Limb (tissue), 2 donors: ENCODE measurements around the gene IDH2.
"Not testable (repeated sequence)": the region's sequence is repeated elsewhere in the genome, so short reads cannot be mapped to it uniquely, and the experiment has no call there.

Source experiments
- DNase-seq, 2 donors: peaks; one replicate each; pipeline ENCODE4 v3.0.0-alpha.2; 2016; ENCODE audit errors: extremely low spot score in 2 of 2

Gene IDH2

DNA sequence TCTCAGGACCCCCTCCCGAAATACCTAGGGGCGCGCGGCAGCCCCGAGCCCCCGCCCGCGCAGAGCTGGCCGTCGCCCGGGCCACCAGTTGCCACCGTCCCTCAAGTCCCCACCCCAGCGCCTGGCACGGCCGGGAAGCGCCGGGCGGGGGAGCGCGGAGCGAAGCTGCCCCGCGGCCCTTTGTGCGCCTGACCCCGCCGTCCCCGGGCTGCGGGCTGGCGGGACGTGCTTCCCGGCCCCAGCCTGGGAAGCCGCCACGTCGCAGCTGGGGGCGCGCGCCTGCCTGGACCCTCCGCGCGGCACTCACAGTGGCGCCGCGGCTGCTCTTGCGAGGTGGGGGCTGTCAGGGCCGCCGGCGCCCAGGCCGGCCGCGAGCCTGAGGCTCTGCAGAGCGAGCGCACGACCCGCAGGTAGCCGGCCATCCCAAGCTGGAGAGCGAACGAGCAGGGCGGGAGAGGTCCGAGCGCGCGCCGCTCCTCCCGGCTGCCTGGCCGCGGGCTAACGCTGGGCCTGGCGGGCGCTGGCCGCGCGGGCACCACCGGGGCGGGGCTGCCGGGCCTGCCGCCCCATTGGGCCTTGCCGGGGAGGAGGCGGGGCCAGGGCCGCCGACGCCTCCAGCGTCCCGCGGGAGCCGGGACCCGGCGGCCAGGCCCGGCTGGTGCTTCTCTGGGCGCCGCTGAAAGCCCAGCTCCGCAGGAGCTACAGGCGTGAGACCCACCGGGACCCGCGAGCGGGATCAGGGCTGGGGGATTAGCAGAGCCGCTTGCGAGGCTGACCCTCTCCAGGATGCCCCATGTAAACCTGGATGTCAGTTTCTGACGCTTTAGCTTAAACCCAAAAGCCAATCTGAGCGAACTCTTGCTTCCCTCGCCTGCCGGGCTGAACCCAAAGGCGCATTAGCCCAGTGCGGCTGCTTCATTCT lies at the start of gene IDH2:
Gene IDH2 (minus strand): TSS at position 500 of the 922 bp plus-strand sequence. CDS start 78 bp downstream, at position 422.
- peak; percentile 78 to 88 for DNase-seq

DNA sequence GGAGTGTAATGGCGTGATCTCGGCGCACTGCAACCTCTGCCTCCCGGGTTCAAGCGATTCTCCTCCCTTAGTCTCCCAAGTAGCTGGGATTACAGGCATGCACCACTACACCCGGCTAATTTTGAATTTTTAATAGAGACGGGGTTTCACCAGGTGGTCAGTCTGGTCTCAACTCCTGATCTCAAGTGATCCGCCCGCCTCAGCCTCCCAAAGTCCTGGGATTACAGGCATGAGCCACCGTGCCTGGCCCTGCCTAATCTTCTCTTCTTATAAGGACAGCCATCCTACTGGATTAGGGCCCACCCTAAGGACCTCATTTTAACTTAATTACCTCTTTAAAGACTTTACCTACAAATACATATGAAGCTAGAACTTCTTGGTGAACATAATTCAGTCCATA lies 48.3 kb upstream of the IDH2 start:
- DNase-seq = not testable (repeated sequence)

DNA sequence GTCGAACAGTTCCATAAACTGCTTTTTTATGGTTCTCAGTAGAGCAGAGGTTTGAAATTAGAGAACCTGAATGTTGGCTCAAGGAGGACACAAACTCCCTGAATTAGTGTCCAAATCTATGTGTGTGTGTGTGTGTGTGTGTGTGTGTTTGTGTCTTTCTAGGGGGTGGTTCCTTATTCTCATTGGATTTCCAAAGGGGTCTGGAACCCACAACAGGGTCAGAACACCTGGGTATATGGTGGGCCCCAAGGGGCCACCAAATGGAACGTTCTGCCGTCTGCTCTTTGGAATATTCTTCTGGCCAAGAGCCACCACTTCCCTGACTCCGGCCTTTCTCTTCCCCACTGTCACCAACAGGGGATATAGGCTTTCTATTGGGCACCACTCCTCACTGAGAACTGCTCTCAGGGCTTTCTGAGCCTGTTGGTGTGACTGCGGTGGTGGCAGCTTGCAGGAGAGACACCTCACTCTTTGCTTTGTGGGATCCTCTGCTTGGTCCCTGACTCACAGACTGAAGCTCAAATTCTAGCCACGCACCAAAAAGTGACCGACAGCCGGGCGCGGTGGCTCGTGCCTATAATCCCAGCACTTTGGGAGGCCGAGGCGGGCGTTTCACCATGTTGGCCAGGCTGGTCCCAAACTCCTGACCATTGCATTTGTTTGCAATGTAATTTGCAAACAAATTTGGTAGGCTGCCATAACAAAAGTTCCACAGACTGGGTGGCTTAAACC lies 47.5 kb upstream of the IDH2 start:
- DNase-seq = no peak

- not testable (repeated sequence) for DNase-seq
Measured at GRCh38 chr15:90146198-90146761, 44.0 kb upstream of the IDH2 start.

GRCh38 chr15:90145761-90146160 lies 43.5 kb upstream of the IDH2 start:
- no peak for DNase-seq

DNA sequence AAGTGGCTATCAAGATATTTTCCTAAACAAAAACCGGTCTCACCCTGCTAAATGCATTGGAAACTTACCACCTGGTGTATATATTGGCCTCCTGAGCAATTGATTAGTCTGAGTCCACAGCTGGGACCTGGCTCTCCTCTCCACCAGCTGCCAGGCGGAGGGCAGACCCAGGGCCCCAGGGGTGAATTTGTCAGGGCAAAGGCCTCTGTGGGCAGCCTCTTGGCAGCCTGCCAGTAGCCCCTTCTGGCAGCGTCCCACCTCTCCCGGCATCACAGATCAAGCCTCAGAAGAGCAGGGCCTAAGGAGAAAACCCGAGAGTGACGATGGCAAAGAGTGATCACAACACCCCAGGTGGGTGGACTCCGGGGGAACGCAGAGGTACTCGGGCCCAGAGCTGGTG lies 43.0 kb upstream of the IDH2 start:
- DNase-seq = peak in 1 of 2 donors; percentile 63

DNA sequence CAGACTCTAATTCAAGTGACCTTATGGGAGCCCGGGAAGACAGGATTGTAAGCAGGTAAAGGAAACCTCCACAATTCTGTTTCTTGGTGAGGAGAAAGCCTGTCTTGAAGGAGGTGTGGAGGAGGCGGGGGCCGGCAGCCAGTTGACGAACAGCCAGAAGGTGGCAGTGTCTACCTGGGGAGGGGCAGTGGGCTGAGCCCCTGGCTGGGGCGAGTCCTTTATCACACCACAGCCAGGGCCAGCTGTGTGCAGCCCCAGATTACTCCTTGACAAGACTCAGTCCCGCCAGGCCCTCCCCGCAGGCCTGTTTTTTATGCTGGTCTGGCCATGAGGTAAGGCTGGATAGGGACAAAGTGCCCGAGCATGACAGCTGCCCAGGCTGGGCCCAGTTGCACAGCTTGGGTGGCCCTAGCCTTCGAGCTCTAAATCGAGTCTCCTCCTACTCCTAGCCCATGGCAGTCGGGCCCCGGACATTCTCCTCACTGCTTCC lies 40.9 kb upstream of the IDH2 start:
- peak; percentile 44 to 79 for DNase-seq

DNA sequence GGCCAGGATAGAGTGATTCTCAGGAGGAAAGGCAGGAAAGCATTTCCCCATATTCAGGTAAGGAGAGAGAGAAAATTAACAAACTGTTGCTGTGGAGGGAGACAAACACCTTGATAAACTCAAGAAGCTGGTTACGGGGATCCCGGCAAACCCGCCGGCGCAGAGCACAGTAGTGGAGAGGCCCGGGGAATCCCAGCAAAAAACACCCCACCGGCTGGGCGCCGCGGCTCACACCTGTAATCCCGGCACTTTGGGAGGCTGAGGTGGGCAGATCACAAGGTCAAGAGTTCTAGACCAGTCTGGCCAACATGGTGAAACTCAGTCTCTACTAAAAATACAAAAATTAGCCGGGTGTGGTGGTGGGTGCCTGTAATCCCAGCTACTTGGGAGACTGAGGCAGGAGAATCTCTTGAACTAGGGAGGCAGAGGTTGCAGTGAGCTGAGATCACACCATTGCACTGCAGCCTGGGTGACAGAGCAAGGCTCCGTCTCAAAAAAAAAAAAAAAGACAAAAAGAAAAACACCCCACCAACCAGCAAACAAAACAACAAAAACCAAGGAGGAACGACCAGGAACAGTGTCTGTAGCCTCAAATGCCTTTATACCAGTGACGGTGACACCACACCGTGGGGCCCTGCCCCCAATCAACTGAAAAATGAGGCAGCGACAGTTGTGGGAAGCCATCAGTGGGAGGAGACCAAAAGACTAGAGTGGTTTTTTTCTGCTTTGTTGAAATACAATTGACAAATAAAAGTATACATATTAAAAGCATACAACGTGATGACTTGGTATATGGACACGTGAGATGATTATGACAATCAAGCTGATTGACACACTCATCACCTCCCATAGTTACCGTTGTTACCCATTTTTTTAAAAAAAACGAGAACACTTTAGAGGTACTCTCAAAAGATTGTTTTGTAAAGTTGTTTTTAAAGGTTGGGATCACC lies 40.2 kb upstream of the IDH2 start:
- no peak for DNase-seq

- no peak for DNase-seq
Measured at GRCh38 chr15:90141646-90142045, 39.4 kb upstream of the IDH2 start.

DNA sequence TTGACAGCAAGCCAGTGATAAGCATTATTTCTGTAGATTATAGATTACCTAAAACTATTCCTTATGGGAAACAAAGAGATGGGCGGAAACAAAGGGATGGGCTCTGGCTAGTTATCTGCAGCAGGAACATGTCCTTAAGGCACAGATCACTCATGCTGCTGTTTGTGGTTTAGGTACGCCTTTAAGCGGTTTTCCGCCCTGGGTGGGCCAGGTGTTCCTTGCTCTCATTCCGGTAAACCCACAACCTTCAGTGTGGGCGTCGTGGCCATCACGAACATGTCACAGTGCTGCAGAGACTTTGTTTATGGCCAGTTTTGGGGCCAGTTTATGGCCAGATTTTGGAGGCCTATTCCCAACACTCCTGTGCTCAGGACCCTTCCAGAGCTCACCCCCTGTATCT lies 37.3 kb upstream of the IDH2 start:
- not testable (repeated sequence) for DNase-seq

DNA sequence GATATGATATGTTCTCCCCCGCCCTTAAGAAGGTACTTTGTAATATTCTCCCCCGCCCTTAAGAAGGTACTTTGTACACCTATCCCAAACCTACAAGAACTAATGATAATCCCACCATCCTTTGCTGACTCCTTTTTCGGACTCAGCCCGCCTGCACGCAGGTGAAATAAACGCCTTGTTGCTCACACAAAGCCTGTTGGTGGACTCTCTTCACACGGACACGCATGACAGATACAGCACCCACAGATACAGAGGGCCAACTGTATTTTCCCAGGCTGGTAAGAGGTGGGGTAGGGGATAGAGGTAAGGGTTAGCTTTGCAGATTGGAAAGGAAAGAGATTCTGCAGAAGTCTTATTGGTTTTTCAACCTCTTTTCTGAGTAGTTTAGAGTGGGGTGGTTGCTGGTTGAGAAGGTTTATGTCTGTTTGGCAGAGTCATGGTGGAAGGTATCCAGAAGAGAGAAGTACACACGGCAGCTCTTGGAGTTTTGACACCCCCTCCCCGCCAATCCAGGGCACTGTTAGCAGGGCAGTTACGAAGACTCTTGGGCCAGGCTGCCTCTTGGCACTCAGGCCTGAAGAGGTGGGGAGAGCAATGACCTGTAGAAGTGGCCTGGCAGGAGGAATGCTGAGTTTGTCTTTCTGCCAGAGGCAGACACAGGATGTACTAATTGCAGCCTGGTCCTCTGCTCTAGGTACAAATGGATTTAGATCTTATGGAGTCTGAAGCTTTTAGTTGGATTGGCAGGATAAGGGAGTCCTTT lies 36.0 kb upstream of the IDH2 start:
- no peak for DNase-seq

- DNase-seq = no peak
Measured at GRCh38 chr15:90132437-90132836, 30.2 kb upstream of the IDH2 start.

DNA sequence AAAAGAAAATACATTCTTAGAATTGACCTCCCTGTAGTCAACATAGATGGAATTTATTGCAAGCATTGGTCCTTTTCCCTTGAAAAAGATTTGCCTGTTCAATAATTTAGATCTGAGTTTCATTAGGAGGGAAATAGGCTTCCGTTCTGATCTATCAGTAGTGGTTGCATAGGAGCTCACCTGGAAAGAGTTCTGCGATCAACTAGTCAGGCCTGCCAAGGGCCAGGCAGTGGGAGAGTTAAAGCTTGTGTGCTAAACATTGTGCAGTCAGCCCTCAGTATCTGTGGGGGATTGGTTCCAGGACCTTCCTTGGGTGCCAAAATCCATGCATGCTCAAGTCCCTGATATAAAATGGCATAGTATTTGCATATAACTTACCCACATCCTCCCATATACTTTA lies 29.6 kb upstream of the IDH2 start:
- DNase-seq = no peak

DNA sequence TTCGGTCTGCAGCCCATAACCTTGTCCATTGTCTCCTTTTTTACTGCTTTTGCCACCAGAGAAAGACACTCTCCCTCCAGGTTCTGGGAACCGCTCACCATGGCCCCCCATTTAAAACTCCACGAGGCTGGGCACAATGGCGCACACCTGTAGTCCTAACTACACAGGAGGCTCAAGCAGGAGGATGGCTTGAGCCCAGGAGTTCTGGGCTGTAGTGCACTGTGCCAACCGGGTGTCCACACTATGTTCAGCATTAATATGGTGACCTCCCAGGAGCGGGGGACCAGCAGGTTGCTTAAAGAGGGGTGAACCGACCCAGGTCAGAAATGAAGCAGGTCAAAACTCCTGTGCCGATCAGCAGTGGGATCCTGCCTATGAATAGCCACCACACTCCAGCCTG lies 28.0 kb upstream of the IDH2 start:
- DNase-seq = no peak

DNA sequence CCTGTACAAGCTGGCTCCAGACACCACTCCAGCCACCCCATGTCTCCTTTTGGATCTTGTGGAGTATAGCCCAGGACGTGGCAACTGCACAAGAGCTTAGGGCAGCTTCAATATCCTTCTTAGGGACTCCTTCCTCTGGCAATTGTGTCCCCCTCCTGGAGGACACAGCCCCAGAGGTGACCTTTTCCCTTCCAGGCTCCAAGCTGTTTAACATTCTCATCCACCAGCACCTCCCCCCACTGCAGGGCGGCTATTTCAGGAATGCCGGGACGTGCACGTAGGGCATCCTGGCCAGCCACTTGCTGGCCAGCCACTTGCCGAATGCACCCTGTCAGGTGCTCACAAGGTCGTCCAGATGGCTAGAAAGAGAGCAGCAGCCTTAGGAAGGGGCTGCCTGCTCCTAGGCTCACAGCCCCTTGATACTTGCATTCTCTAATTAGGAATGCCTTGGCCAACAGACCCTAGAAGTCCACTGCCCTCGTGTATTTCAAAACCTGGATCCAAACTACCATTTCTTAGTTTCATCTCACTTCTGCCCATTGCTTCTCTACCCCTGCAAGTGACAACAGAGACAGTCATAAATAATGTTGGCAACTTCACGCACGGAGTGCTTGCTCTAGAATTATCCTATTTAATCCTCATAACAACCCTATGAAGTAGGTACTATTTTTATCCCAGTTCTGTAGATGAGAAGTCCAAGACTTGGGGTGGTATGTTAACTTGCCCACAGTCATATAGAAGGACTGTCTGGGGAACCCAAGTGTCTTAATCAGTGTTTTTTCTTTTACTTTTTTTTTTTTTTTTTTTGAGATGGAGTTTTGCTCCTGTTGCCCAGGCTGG lies 24.5 kb upstream of the IDH2 start:
- no peak for DNase-seq

DNA sequence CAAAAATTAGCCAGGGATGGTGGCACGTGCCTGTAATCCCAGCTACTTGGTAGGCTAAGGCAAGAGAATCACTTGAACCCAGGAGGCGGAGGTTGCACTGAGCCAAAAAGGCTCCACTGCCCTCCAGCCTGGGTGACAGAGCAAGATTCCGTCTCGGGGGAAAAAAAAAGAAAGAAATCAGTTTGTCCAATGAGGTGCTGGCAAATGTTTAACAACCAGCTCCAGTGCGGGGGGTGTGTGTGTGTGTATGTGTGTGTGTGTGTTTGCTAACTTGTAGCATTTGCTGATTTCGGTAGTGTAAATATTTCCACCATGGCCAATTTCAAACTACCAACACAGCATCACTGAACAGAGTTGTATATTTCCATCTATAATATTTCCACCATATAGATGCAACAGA lies 23.8 kb upstream of the IDH2 start:
- DNase-seq = no peak

DNA sequence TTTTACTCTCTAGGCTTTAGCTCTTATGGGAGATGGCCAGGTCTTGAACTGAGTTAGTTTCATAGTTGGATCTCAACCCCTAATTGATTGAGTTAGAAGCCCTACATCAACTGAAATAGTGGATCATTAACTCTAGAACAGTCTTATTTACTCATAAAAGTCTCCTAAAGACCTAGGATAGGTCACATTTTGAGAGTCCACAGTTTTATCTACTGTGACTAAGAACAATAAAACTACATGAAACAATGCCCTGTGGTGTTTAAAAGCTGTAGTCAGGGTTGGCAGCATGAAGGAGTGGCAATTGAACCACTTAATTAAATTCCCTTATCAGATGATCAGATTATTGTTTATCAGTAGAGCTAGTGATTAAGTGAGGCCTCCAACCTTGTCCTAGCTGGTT lies 22.2 kb upstream of the IDH2 start:
- no peak for DNase-seq

GRCh38 chr15:90121086-90121485 lies 18.8 kb upstream of the IDH2 start:
- no peak for DNase-seq

DNA sequence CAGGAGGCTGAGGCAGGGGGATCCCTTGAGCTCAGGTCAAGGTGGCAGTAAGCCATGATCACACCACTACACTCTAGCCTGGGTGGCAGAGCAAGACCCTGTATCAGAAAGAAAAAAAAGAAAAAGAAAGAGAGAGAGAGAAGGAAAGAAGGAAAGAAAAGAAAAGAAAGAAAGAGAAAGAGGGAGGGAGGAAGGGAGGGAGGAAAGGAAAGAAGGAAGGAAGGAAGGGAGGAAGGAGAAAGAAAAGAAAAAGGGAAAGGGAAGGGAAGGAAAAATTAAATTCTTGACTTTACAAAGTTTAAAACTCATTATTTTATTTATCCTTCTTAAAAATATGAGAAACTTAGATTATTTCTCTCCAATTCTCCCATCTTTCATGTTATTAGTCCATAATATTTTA lies 17.1 kb upstream of the IDH2 start:
- DNase-seq = no peak
